Stimulated activated CD8-positive, alpha-beta memory T cell treated with anti-CD3 and anti-CD28 coated beads, Interleukin-7, amount 100 ng/mL, for 24 hours (primary cell): ENCODE results near the gene WAC.
"Not testable (repeated sequence)": the region's sequence is repeated elsewhere in the genome, so short reads cannot be mapped to it uniquely, and the experiment has no call there.

Experiments used
- DNase-seq: peaks from one replicate; pipeline ENCODE4 v3.0.0-alpha.2; 2020; ENCODE audit warnings: low read depth

WAC gene, protein sequence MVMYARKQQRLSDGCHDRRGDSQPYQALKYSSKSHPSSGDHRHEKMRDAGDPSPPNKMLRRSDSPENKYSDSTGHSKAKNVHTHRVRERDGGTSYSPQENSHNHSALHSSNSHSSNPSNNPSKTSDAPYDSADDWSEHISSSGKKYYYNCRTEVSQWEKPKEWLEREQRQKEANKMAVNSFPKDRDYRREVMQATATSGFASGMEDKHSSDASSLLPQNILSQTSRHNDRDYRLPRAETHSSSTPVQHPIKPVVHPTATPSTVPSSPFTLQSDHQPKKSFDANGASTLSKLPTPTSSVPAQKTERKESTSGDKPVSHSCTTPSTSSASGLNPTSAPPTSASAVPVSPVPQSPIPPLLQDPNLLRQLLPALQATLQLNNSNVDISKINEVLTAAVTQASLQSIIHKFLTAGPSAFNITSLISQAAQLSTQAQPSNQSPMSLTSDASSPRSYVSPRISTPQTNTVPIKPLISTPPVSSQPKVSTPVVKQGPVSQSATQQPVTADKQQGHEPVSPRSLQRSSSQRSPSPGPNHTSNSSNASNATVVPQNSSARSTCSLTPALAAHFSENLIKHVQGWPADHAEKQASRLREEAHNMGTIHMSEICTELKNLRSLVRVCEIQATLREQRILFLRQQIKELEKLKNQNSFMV

DNA sequence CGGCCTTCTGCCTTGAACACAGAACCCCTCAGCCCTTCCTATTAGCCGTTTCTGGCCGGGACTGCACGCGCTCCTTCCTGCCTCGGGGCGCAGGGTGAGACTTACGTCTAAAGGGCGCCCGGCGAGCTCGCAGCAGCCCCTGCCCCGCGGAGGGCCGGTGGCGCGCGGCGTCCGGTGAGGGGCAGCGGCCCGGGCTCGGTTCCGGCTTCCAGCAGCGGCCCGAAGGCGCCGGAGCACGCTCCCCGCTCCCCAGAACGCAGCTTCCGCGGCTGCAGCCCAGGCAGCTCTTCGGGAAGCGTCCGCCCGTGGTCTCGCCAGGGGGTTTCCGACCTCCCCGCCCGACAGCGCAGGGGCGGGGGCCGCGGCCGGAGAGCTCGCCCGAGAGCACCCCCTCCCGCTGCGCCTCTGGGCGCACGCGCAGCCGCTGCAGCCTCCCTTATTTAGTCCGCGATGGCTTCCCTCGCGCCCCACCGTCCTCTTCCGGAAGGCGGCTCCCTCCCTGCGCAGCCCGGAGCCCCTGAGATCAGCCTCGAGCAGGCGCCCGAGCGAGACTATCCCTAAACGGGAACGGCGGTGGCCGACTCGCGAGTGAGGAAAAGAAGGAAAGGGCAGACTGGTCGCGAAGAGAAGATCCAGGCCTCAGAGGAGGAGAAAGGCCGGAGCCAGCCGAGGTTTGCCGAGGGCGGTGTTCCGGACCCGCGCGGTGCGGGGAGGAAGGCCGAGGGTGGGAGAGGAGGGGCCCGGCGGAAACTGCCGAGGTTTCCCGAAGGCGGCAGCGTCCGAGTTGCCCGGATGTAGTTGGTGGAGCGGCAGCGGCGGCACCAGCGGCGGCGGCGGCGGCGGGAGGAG lies at the start of gene WAC:
Gene WAC, plus strand, starts transcription at position 782 of the 849 bp plus-strand sequence. CDS start 462 bp downstream, outside the sequence.
- peak; percentile 94 for DNase-seq

DNA sequence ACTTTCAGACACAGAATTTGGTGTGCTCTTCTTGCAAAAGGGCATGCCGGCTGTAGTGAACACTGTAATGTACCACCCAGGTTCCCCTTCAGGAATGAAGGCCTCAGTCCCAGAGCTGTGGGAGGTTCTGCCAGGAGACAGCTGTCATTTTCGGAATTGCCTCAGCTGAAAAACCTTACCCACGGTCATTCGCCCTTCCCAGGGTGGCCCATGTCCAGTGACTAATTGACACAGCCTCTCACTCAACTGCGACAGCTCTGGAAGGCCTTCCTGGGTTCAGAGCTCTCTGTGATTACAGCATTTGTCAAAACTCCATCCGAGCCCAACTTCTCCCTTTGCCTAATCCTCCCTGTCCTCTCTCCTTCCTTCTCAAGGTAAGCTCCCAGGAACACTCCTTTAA lies 43.7 kb upstream of the WAC start:
- DNase-seq, result no peak

DNA sequence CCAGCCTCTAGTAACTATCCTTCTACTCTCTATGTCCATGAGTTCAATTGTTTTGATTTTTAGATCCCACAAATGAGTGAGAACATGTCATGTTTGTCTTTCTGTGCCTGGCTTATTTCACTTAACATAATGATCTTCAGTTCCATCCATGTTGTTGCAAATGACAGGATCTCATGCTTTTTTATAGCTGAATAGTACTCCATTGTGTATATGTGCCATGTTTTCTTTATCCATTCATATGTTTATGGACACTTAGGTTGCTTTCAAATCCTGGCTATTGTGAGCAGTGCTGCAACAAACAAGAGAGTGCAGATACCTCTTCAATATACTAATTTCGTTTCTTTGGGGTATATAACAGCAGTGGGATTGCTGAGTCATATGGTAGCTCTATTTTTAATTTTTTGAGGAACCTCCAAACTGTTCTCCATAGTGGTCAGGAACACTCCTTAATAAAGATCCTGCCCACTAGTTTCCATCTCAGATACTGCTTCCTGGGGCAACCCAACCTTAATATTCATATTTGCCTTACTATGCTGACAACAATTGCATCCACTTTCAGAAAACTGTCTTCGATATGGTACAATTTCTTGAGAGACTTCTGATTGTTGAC lies 42.6 kb upstream of the WAC start:
- DNase-seq, result not testable (repeated sequence)

DNA sequence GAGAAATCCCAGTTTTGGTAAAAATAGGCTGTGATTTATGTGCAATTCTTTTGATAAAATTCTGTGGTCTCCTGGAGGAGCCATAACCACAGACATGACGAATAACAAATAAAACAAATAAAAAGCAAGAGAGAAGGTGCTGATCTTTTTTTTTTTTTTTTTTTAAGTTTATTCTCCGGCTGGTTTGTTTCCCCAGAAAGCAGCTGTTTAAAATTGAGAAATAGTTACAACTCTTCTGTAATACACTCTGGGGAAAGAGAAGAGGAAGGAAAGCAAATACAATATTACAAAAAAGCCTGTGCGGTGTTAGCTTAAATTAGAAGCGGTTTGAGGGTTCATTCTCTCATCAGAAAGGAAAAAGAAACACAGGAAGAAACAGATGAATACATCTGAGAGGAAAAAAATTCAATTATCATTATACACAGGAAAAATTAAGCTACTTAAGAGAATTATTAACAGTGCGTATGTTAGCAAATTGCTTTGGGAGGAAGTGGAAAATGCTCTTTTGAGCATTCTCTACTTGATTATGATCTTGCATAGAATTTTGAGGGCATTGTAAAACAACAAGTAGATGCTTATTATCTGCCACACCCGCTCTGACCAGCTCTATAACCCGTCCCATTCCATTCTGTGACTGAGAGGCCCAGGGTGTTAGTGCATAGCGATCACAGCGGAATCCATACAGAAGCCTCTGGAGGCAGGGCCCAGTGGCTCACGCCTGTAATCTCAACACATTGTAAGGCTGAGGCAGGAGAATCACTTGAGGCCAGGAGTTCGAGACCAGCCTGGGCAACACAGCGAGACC lies 40.6 kb upstream of the WAC start:
- DNase-seq, result no peak

DNA sequence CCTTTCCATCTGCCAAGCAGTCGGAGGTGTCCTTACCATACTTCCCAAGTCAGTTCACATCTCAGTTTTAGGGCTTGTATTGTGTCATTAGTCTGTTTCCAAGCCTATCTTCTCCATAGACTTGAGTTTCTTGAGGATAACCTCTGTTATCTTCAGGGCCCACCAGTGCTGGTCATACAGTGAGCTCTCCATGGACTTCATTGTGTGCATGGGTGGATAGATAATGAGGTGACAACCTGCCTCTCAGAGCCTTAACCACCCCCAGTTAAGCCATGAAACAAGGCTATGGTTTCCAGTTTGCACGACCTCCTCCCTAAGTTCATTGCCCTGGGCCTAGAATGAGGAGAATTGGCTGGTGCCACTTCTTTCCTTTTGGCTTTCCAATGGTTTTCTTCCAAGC lies 38.5 kb upstream of the WAC start:
- DNase-seq, result no peak

DNA sequence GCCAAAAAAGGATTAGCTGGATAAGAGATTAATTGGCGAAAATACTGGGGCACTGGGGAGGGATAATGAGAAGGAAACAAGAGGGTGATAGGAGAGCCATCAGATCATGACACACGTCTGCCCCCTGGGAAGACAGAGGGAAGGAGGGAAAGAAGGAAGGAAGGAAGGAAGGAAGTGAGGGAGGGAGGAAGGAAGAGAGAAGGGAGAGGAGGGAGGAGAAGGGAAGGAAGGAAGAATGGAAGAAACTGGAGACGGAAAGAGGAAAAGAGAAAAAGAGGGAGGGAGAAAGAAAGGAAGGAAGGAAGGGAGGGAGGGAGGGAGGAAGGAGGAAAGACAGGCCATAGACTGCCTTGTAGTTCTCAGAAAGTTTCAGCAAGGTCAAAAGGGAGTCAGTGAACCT lies 37.8 kb upstream of the WAC start:
- DNase-seq, result no peak

DNA sequence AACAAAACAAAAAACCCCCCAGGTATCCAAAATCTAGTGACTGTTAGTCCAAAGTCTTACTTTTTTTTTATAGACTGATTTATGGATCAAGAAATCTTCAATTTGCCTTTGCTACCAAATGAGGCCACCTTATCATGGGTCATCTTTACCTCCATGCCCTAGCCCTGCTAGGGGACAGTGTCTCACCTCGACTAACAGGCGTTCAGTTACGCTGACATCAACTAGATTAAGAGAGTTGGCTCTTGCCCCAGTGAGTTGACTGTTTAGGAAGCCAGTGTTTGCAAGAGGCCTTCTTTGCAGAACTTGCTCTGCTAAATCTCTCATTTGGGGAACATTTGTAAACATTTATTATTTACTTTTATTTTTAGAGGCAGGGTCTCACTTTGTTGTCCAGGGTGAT lies 36.9 kb upstream of the WAC start:
- no peak for DNase-seq

DNA sequence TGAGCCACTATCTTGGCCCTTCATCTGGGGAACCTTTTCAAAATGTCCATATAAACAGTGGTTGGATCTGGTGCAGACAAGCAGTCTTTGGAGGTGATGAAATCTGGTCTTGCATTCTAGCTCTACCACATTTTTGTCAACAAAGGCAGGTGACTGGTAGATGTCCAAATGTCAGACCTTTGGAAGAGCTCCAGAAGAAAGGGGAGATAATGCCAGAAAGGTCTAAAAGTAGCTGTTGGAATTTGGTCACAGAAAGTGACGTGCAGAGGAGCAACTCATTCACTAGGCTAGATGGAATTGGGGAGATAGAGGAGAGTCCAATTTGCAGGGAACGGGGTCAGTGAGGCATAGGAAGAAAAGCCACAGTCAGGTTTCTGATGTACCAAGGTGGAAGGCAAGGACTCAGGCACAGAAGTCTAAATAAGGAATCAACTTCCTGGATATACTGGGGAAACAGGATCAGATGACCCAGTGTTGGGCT lies 36.4 kb upstream of the WAC start:
- DNase-seq, result no peak

DNA sequence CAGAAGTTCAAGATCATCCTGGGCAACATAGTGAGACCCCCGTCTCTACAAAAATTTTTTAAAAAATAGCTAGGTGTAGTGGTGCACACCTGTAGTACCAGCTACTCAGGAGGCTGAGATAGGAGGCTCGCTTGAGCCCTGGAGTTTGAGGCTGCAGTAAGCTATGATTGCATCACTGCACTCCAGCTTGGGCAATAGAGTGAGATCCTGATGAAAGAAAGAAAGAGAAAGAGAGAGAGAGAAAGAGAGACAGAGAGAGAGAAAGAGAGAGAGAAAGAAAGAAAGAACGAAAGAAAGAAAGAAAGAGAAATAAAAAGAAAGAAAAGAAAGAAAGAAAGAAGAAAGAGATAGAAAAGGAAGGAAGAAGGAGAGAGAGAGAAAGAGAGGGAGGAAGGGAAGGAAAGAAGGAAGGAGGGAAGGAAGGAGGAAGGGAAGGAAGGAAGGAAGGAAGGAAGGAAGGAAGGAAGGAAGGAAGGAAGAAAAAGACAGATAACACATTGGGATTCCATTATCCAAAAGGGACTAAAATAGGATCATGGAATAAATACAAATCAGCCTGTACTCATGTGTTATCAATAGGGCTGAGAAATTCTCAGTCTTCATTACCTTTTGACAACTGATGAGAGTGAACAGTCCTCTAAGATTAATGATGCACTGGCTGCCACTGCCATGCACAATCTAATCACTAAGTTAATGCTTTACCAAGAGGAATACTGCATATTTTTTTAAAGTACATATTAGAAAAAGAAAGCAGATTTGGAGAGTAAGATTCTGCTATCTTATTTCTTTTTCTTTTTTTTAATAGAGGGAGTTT lies 35.4 kb upstream of the WAC start:
- no peak for DNase-seq

DNA sequence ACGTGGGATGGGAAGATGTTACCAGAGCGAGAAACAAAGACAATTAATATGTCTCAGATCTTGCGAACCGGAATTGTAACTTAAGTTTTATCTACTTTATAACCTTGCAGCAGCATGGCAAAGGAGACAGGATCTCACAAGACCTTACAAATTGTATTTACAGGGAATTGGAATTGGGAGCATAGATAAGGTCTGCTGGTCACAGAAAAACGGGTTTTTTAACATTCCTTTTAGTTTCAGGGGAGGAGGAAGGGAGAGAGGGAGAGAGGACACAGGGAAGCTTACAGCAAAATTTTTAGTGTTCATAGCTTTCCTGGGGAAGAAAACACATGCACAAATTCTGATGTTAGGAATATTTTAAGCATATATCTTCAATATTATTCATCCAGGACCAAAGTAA lies 32.7 kb upstream of the WAC start:
- not testable (repeated sequence) for DNase-seq

DNA sequence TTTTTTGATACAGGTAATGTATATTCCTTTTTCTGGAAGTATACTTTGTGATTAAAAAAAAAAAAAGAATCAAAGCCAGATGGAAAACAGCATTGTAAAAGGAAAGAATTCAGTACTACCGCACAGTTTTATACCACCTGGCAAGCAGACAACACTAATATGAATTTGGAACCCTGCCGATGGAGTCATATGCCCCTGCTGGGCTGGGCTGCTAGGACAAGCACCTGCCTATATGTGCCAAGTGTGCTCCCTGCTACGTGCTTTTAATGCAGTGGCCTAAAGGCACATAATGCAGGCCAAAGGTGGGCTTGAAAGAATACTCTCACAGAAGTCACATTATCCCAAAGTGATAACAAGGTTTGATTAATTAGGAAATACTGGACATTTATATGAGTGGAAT lies 29.8 kb upstream of the WAC start:
- no peak for DNase-seq

DNA sequence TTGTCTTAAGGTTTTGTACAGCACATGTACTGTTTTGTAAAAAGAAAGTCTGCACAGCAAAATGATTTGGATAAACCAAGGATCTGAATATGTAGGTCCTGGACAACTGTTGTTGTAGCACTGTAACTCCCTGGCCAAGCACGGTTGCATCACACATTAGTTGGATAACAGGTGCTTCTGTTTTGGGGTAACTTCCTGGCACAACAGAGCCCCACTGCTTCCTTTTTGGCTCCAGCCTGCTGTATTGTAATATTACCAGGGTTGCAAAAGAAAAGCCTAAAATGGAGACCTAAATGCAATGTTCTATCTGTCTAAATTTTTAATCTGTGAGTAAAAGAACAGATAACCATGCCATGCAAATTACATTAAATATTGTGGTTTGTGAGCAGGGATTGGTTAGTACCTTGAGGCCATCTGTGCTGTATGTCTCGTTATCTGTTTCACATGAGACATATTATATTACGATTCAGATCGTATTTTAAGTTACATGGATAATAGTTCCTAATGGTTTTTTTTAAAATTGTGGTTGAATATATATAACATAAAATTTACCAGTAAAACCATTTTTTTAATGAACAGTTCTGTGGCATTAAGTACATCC lies 27.5 kb upstream of the WAC start:
- no peak for DNase-seq

DNA sequence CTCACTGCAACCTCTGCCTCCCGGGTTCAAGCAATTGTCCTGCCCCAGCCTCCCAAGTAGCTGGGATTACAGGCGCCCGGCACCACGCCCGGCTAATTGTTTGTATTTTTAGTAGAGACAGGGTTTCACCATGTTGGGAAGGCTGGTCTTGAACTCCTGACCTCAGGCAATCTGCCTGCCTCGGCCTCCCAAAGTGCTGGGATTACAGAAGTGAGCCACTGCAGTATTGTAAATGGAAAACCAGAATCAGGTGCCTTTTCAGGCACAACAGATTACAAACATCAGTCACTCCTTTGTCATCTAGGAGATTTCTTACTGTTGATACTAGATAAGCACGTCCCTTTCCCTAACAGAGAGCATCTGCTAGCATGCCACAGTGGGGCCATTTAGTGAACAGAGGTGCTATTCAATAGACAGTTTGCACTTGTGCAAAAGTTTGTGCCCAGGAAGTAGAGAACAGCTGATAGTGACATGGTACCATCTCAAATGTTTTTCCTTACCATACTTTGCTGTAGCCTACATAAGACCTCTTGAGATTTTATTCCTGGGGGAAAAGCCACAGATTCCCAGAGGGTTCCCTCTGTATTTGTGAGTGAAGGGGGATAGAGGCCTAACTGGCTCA lies 24.5 kb upstream of the WAC start:
- DNase-seq, result no peak

DNA sequence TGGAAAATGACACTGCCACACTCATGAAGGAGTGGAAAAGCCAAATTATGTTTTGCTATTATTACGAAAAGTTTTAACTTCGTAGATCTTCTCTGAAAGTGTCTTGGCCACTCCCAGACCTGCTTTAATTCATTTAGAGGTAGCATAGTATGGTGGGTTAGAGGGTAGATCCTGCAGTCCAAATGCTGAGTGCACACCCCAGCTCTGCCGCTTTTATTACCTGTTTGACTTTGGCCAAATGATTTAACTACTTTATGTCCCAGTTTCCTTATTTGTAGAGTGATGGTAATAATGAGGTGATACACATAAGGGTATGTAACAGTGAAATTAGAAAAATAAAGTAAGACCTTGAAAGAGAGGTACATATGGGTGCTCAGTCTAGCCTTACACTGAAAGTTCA lies 23.6 kb upstream of the WAC start:
- DNase-seq, result no peak

DNA sequence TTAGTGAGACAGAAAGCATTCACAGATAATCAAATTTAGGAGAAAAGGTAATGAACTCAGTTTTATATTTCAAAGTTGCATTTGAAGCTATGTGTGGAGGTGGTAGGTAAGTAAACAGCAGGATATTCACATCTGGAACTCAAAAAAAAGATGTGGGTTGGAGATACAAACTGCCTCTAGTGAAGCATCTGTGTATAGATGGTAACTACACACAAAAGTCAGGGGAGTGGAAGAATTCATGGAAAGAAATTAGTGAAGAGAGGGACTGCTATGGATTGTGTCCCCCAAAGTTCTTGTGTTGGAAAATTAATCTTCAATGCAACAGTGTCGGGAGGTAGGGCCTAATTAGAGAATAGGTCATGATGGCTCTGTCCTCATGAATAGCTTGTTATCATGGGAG lies 18.3 kb upstream of the WAC start:
- DNase-seq, result no peak

DNA sequence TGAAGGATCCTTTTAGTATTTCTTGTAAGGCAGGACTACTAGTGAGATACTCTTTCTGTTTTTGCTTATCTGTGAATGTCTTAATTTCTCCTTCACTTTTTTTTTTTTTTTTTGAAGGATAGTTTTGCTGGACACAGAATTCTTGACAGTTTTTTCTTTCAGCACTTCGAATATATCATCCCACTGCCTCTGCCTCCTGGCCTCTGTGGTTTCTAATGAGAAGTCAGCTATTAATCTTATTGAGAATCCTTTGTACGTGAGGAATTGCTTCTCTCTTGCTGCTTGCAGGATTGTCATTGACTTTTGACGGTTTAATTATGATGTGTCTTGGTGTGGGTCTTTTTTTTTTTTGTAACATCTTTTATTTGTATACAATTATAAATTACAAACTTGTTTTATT lies 12.6 kb upstream of the WAC start:
- no peak for DNase-seq

DNA sequence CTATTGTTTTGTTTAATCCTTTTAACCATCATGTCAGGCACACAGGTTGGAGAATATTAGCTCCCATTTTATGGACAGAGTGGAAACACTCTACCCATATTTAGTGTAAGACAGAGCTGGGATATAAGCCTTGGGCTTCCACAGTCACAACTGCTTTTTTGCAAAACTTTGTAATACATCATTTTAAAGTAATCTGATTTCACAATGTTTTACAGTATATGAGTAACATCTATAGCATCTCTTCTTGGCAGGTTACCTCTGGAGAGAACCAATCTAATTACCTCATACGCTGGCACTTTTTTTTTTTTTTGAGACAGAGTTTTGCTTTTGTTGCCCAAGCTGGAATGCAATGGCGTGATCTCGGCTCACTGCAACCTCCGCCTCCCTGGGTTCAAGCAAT lies 12.1 kb upstream of the WAC start:
- not testable (repeated sequence) for DNase-seq

DNA sequence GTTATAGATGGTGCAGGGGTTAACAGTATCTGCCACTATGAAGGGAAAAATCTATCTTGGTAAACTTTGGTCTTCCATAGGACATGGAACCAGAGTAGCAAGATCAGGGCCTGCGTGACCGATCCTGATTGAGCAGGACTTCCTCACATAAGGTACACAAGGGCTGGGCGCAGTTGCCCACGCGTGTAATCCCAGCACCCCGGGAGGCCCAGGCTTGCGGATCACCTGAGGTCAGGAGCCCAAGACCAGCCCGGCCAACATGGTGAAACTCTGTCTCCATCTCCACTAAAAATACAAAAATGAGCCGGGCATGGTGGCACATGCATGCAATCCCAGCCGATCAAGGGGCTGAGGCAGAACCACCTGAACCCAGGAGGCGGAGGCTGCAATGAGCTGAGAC lies 11.0 kb upstream of the WAC start:
- DNase-seq, result not testable (repeated sequence)

DNA sequence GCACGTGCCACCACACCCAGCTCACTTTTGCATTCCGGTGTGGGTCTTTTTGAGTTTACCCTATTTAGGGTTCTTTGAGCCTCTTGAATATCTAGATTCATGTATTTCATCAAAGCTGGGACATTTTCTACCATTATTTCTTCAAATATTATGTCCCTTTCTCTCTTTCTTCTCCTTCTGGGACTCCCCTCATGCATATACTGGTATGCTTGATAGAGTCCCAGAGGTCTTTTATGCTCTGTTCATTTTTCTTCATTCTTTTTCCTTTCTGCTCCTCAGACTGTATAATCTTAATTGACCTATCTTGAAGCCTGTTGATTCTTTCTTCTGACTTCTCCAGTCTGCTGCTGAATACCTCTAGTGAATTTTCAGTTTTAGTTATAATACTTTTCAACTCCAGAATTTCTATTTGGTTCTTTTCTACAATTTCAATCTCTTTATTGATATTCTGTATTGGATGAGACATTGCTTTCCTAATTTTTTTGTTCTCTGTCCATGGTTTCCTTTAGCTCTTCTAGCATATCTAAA lies 9.1 kb upstream of the WAC start:
- no peak for DNase-seq
